A673 (cell line): ENCODE measurements around the gene RRP1. TPM values are rescaled to one million over a fixed set of nuclear protein-coding genes. Genes with fewer than 3 reads are reported as not detected.

Experiments
- BruUV-seq: library from RNA; stranded (reverse); fragments of 400-500 nt; replicated peaks from 2 replicates; lab custom pipeline; 2021; lab: Mats Ljungman, UMichigan
- CTCF ChIA-PET: fragments of 300-600 bp; sonication (Branson Sonifier 250); formaldehyde crosslinking; loops from one replicate; lab custom pipeline; 2022; ENCODE audit warnings: antibody characterized with exemption; lab: Charles Lee
- POLR2A ChIA-PET: fragments of 300-600 bp; sonication (Branson Sonifier 250); formaldehyde crosslinking; loops from one replicate; lab custom pipeline; 2022; ENCODE audit warnings: antibody characterized with exemption; ENCODE audit not compliant: low non-redundant PET; lab: Charles Lee
- DNase-seq: peaks from one replicate; pipeline ENCODE4 v3.0.0-alpha.2; 2015; ENCODE audit warnings: low spot score
- H3K27ac ChIP-seq: fragments of 200-600 bp; sonication (generic); 2 replicates; pipeline ENCODE4 v1.5.1; 2016; ENCODE audit warnings: mixed run types, low read depth, mild to moderate bottlenecking, mixed read lengths, antibody characterized with exemption, low read length; ENCODE audit not compliant: poor library complexity, severe bottlenecking
- H3K27me3 ChIP-seq: fragments of 200-600 bp; sonication (generic); replicated peaks from 2 replicates; pipeline ENCODE4 v1.6.1; 2017; ENCODE audit warnings: mixed run types, low read depth, mild to moderate bottlenecking, mixed read lengths, antibody characterized with exemption, low read length; ENCODE audit not compliant: insufficient read depth, poor library complexity
- H3K36me3 ChIP-seq: fragments of 200-600 bp; sonication (generic); 2 replicates; pipeline ENCODE4 v1.6.1; 2016; ENCODE audit warnings: mixed run types, mild to moderate bottlenecking, mixed read lengths, antibody characterized with exemption, low read length; ENCODE audit not compliant: insufficient read depth, poor library complexity, severe bottlenecking
- H3K4me1 ChIP-seq: fragments of 200-600 bp; sonication (generic); 2 replicates; pipeline ENCODE4 v1.6.1; 2017; ENCODE audit warnings: mixed run types, mild to moderate bottlenecking, mixed read lengths, antibody characterized with exemption, low read length; ENCODE audit not compliant: insufficient read depth, poor library complexity, severe bottlenecking
- H3K4me3 ChIP-seq: fragments of 200-600 bp; sonication (generic); 2 replicates; pipeline ENCODE4 v1.5.1; 2016; ENCODE audit warnings: low read depth, mixed run types, mild to moderate bottlenecking, mixed read lengths, low read length; ENCODE audit not compliant: poor library complexity, severe bottlenecking
- H3K9me3 ChIP-seq: fragments of 200-600 bp; sonication (generic); 2 replicates; pipeline ENCODE4 v1.6.1; 2016; ENCODE audit warnings: mixed run types, low read depth, mild to moderate bottlenecking, mixed read lengths, antibody characterized with exemption, low read length; ENCODE audit not compliant: poor library complexity, severe bottlenecking
- CTCF ChIP-seq: fragments of 300-800, 200-600 bp; sonication (generic); conservative IDR thresholded peaks from 2 replicates; pipeline ENCODE4 v1.5.1; 2017; ENCODE audit warnings: low read depth, mild to moderate bottlenecking, antibody characterized with exemption, low read length, moderate library complexity, mixed read lengths
- EZH2 ChIP-seq: fragments of 200-600 bp; sonication (generic); IDR thresholded peaks from 2 replicates; pipeline ENCODE4 v1.6.1; 2017; ENCODE audit warnings: borderline replicate concordance, low read depth, mild to moderate bottlenecking, mixed read lengths, antibody characterized with exemption, low read length; ENCODE audit not compliant: poor library complexity, severe bottlenecking
- intact Hi-C: fragments of 100-400 bp; cut with micrococcal nuclease; formaldehyde crosslinking; loops from one replicate; pipeline ENCODE4 v1.10.0; 2022; ENCODE audit not compliant: unreplicated experiment
- total RNA-seq: library from RNA; stranded (reverse); gene quantifications from 2 replicates; pipeline ENCODE4 v1.2.3, GENCODE V29; 2021

RRP1 gene
- total RNA-seq, 1 experiment from 2014 or later: 86.4 TPM

GRCh38 chr21:43749651-43750262 lies 39.6 kb upstream of the RRP1 start:
- no peak overlapping the region for H3K27ac ChIP-seq
- no peaks in the 10 kb centered on the region for H3K27me3 ChIP-seq
- BruUV-seq: no TSS peak
- DNase-seq: no peak
- intact Hi-C loops: no loop called here
- no peaks in the 10 kb centered on the region for H3K9me3 ChIP-seq
- peaks cover 9% of the 10 kb centered on the region for H3K36me3 ChIP-seq
- CTCF ChIA-PET: no interaction called here
- POLR2A ChIA-PET: interaction anchor here (0.6 kb wide), 1 partner anchor 1835 kb away, joined by 3 read pairs; no protein-coding TSS in a partner anchor
- H3K4me3 ChIP-seq: no peak overlapping the region
- no peak for TF ChIP-seq CTCF
- TF ChIP-seq EZH2: no peak
- H3K4me1 ChIP-seq: no peaks in the 10 kb centered on the region

GRCh38 chr21:43750339-43751033 lies 38.9 kb upstream of the RRP1 start:
- Histone ChIP-seq H3K27me3 (no peaks in the 10 kb centered on the region), H3K4me1 (no peaks in the 10 kb centered on the region), H3K27ac (no peak overlapping the region), H3K9me3 (no peaks in the 10 kb centered on the region), H3K4me3 (no peak overlapping the region), H3K36me3 (peaks cover 9% of the 10 kb centered on the region)
- POLR2A ChIA-PET: interaction anchor here (0.5 kb wide), 1 partner anchor 1156 kb away, joined by 3 read pairs; no protein-coding TSS in a partner anchor
- DNase-seq: no peak
- BruUV-seq: no TSS peak
- TF ChIP-seq EZH2 (no peak), CTCF (no peak)
- CTCF ChIA-PET: no interaction called here
- intact Hi-C loops: no loop called here

GRCh38 chr21:43751955-43752591 lies 37.3 kb upstream of the RRP1 start:
- peaks cover 14% of the 10 kb centered on the region for H3K36me3 ChIP-seq
- ChIA-PET CTCF (no interaction called here), POLR2A (no interaction called here)

More at GRCh38 chr21:43751955-43752591, 37.3 kb upstream of the RRP1 start:
- TF ChIP-seq CTCF (no peak), EZH2 (no peak)
- no peak for DNase-seq
- Histone ChIP-seq H3K27ac (no peak overlapping the region), H3K4me3 (no peak overlapping the region), H3K4me1 (no peaks in the 10 kb centered on the region), H3K9me3 (no peaks in the 10 kb centered on the region), H3K27me3 (no peaks in the 10 kb centered on the region)
- no TSS peak for BruUV-seq
- intact Hi-C loops: no loop called here
